GM12873 (cell line): ENCODE data around the gene COL7A1.

Experiments
- TF ChIP-seq, protein P1 (sequence below): IDR thresholded peaks from 2 replicates; pipeline ENCODE4 v1.5.1; 2012; ENCODE audit warnings: low read depth, mild to moderate bottlenecking, moderate library complexity, low read length, control low read depth; ENCODE audit not compliant: insufficient read depth; ENCODE audit errors: missing control alignments

The COL7A1 gene

DNA sequence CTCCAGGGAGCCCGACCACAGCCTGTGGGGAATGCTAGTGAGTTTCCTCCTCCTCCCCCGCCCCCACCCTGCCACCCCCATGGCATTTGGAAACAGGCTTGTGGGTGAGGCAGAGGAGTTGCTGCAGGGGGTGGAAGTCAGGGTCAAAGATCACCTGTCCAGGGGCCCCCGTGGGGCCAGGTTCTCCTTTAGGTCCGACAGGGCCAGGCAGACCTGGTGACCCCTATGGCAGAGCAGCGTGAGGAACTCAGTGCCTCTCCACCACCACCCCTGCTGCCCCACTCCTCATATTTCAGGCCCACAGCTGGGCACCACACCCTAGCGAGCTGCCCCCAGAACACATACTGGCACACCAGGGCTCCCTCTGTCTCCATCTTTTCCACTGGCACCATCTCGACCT lies 22.6 kb downstream of the COL7A1 start:
- TF ChIP-seq, protein P1, sequence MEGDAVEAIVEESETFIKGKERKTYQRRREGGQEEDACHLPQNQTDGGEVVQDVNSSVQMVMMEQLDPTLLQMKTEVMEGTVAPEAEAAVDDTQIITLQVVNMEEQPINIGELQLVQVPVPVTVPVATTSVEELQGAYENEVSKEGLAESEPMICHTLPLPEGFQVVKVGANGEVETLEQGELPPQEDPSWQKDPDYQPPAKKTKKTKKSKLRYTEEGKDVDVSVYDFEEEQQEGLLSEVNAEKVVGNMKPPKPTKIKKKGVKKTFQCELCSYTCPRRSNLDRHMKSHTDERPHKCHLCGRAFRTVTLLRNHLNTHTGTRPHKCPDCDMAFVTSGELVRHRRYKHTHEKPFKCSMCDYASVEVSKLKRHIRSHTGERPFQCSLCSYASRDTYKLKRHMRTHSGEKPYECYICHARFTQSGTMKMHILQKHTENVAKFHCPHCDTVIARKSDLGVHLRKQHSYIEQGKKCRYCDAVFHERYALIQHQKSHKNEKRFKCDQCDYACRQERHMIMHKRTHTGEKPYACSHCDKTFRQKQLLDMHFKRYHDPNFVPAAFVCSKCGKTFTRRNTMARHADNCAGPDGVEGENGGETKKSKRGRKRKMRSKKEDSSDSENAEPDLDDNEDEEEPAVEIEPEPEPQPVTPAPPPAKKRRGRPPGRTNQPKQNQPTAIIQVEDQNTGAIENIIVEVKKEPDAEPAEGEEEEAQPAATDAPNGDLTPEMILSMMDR, result no peak

- TF ChIP-seq, protein P1, result no peak
Observed at GRCh38 chr3:48571938-48572337, 23.2 kb downstream of the COL7A1 start.

DNA sequence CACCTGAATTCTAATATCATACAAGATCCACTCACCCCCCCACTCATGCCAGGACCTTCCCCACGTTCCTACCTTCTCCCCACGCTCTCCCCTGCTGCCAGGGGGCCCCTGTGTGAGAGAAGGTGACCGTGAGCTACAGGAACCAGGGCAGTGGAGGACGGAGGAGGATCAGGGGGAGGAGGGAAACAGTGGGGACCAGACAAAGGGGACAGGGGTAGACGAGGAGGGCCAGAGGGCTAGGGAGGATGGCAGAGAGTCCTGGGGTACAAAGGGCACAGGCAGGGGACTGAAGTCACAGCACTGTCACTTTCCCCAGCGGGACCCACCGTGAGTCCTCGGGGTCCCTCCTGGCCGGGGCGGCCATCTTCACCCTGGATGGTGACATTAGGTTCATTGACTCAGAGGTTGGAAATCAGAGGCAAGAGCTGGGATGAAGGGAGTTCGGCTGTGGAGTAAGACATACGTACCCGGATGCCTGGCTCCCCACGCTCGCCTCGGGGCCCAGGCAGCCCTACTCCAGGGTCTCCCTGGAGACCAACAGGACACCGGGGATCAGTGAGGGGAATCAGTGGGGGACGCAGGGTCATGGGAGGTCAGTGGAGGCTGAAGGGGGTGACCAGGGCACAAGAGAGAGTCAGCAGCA lies 25.2 kb downstream of the COL7A1 start:
- TF ChIP-seq, protein P1, result no peak

GRCh38 chr3:48569400-48569799 lies 25.7 kb downstream of the COL7A1 start:
- TF ChIP-seq, protein P1, result no peak

DNA sequence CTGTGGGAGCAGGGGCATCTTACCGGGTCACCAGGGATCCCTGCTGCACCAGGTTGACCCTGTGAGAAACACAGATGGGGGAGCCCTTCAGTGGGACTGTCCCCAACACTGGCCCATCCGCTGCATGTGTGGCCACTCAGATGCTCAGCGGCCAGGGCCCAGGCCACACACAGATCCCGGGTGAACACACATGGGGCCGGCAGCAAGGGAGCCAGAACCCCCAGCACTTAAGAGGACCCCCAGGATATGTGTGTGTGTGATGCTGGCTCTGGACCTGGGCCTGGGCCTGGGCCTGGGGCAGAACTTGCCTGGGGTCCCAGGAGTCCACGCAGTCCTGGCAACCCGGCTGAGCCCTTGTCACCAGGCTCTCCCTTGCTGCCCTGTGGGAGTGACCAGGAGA lies 26.7 kb downstream of the COL7A1 start:
- TF ChIP-seq, protein P1, result no peak

DNA sequence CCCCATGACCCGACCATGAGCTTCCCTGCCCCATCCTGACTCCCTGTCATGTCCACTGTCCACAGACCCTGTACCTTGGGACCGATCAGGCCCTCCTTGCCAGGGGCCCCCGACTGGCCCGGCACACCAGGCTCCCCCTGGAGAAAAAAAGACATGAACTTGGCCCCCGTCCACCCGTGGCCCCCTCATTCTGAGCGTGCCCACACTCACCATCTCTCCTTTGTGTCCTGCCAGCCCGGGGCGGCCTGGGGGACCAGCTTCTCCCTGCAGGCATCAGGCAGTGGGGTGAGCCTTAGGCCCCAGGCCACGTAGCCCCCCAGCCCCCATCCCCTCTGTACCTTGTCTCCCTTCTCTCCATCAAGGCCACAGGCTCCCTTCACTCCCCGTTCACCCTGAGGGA lies 27.6 kb downstream of the COL7A1 start:
- TF ChIP-seq, protein P1, result no peak

DNA sequence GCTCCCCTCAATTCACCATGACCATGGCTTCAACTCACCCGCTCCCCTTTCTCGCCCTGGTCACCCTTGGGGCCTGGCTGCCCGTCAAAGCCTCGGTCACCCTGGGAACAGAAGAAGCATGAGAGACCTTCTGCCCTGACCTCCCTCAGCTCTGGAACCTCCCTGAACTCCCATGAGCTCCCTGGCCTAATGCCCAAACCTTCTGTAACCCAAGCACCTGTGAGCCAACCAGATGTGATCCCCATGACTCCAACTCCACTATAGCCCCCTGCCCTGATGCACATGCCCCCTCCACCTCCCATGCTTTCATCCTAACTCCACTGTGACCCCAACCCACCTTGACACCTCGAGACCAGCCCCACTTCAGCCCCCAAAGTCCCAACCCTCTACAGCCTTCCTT lies 28.0 kb downstream of the COL7A1 start:
- TF ChIP-seq, protein P1, result no peak
